ENCODE measurements around the gene IL3. TPM values are rescaled to one million over a fixed set of nuclear protein-coding genes. Genes with fewer than 3 reads are reported as not detected.

Gene IL3
- total and polyA plus RNA-seq, 2 donors (not counting 1 experiment from before 2014, with no cell fraction given) = not detected

GRCh38 chr5:132082329-132083023 is 22.0 kb downstream of the IL3 start:
- Histone ChIP-seq H3K27me3 (replicated peaks in 1 of 4; ENCODE audit: control extremely low read depth in 1 of 4, control insufficient read depth in 3 of 4, insufficient read depth in 4 of 4, low read length in 3 of 4) (no peaks in the 10 kb centered on the region), H3K4me2 (replicated peaks; ENCODE audit: low read depth, low read length, poor library complexity, severe bottlenecking) (no peak overlapping the region), H2AFZ (ENCODE audit: insufficient read depth, low read depth, low read length, poor library complexity, severe bottlenecking) (no peak overlapping the region), H3K36me3 (replicated peaks in 1 of 2; ENCODE audit: control extremely low read depth in 1 of 2, control insufficient read depth in 1 of 2, extremely low read depth in 1 of 2, insufficient read depth in 2 of 2, low read length in 1 of 2) (no peaks in the 10 kb centered on the region), H3K9ac (ENCODE audit: low read length) (no peak overlapping the region), H3K9me3 (ENCODE audit: control extremely low read depth in 1 of 3, control insufficient read depth in 2 of 3, insufficient read depth in 1 of 3, low read length in 2 of 3) (no peaks in the 10 kb centered on the region), H3K4me1 (ENCODE audit: control insufficient read depth in 2 of 2, insufficient read depth in 2 of 2, low read length in 2 of 2) (no peaks in the 10 kb centered on the region), H4K20me1 (ENCODE audit: control insufficient read depth, insufficient read depth, low read length, poor library complexity, severe bottlenecking) (no peaks in the 10 kb centered on the region), H3K79me2 (ENCODE audit: control insufficient read depth, insufficient read depth, low read length) (no peaks in the 10 kb centered on the region), H3K4me3 (ENCODE audit: control extremely low read depth in 1 of 5, extremely low read depth in 1 of 5, insufficient read depth in 1 of 5, low read depth in 2 of 5, low read length in 4 of 5) (no peak overlapping the region), H3K27ac (ENCODE audit: low read length in 2 of 2) (no peak overlapping the region)
- no peaks in the 10 kb centered on the region for H3K27me3 Mint-ChIP-seq
- H3K27ac Mint-ChIP-seq = no peak overlapping the region
- intact Hi-C loops (cut with micrococcal nuclease) = no loop called here
- H3K4me3 Mint-ChIP-seq = no peak overlapping the region
- WGBS (ENCODE audit: insufficient coverage) = 98% methylated on average over 6 of the region's 8 CpGs
- ChIA-PET CTCF (no interaction called here), POLR2A (no interaction called here)
- DNase-seq (no peak), ATAC-seq (ENCODE audit: low read depth) (no peak)
- no peaks in the 10 kb centered on the region for H3K4me1 Mint-ChIP-seq
- TF ChIP-seq CTCF (IDR thresholded peaks at IDR 0.05) (no peak), EZH2 (IDR thresholded peaks at IDR 0.05; ENCODE audit: borderline replicate concordance, insufficient read depth, low read depth, low read length, poor library complexity, severe bottlenecking) (no peak)
- no peaks in the 10 kb centered on the region for H3K9me3 Mint-ChIP-seq (ENCODE audit: insufficient read depth)

DNA sequence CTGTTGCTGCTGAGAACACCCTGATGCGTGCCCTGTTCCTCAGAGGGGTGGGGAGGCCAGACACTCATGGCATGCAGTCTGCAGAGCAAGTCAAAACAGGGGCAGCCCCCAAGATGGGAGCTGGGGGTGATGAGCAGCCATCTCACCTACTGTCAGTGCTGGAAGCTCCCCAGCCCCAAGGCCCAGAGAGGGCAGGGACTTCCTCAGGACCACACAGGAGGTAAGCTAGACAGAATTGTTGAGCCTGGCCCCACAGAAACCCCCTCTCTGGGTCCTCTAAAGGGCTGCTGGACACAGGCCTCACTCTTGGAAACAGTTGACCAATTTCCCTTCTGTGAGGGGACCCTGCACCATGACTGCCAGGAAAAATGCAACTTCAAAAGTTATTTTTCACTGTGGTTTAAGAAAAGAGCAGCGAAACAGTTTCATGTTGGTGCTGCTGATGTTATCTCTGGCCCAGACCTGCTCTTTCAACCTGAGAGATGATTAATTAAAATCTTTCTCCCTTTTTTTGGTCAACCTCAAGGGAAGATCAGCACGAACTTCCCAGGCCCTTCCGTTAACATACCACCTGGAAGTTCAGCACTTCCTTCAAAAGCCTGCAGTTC is 22.7 kb downstream of the IL3 start:
- Histone ChIP-seq H3K79me2 (ENCODE audit: control insufficient read depth, insufficient read depth, low read length) (no peaks in the 10 kb centered on the region), H4K20me1 (ENCODE audit: control insufficient read depth, insufficient read depth, low read length, poor library complexity, severe bottlenecking) (no peaks in the 10 kb centered on the region), H3K9me3 (ENCODE audit: control extremely low read depth in 1 of 3, control insufficient read depth in 2 of 3, insufficient read depth in 1 of 3, low read length in 2 of 3) (no peaks in the 10 kb centered on the region), H3K27ac (ENCODE audit: low read length in 2 of 2) (no peak overlapping the region), H3K4me1 (ENCODE audit: control insufficient read depth in 2 of 2, insufficient read depth in 2 of 2, low read length in 2 of 2) (no peaks in the 10 kb centered on the region), H3K36me3 (replicated peaks in 1 of 2; ENCODE audit: control extremely low read depth in 1 of 2, control insufficient read depth in 1 of 2, extremely low read depth in 1 of 2, insufficient read depth in 2 of 2, low read length in 1 of 2) (no peaks in the 10 kb centered on the region), H3K4me2 (replicated peaks; ENCODE audit: low read depth, low read length, poor library complexity, severe bottlenecking) (no peak overlapping the region), H3K27me3 (replicated peaks in 1 of 4; ENCODE audit: control extremely low read depth in 1 of 4, control insufficient read depth in 3 of 4, insufficient read depth in 4 of 4, low read length in 3 of 4) (no peaks in the 10 kb centered on the region), H2AFZ (ENCODE audit: insufficient read depth, low read depth, low read length, poor library complexity, severe bottlenecking) (no peak overlapping the region), H3K4me3 (ENCODE audit: control extremely low read depth in 1 of 5, extremely low read depth in 1 of 5, insufficient read depth in 1 of 5, low read depth in 2 of 5, low read length in 4 of 5) (no peak overlapping the region), H3K9ac (ENCODE audit: low read length) (no peak overlapping the region)
- Mint-ChIP-seq H3K4me1 (no peaks in the 10 kb centered on the region), H3K9me3 (ENCODE audit: insufficient read depth) (no peaks in the 10 kb centered on the region), H3K4me3 (no peak overlapping the region), H3K27ac (no peak overlapping the region), H3K27me3 (no peaks in the 10 kb centered on the region)
- ATAC-seq (ENCODE audit: low read depth) (no peak), DNase-seq (no peak)
- CTCF ChIA-PET = no interaction called here
- 80% methylated on average over 1 of the region's 4 CpGs for WGBS (ENCODE audit: insufficient coverage)
- intact Hi-C loops (cut with micrococcal nuclease) = no loop called here
- POLR2A ChIA-PET = no interaction called here
- no peak for TF ChIP-seq CTCF (IDR thresholded peaks at IDR 0.05)
- no peak for TF ChIP-seq EZH2 (IDR thresholded peaks at IDR 0.05; ENCODE audit: borderline replicate concordance, insufficient read depth, low read depth, low read length, poor library complexity, severe bottlenecking)

Measured in B cell (primary cell).